Vagina (tissue), 2 donors: ENCODE measurements around the gene SLC5A10. TPM values are rescaled to one million over a fixed set of nuclear protein-coding genes. Genes with fewer than 3 reads are reported as not detected.

Source experiments
- DNase-seq, 2 donors: peaks; one replicate each; pipeline ENCODE4 v3.0.0-alpha.2; 2017; ENCODE audit errors: extremely low spot score in 2 of 2
- H3K27ac ChIP-seq: fragments of 200-600 bp; sonication (generic); one replicate; pipeline ENCODE4 v1.5.1; 2019
- H3K27me3 ChIP-seq: fragments of 200-600 bp; sonication (generic); one replicate; pipeline ENCODE4 v1.5.1; 2019
- H3K36me3 ChIP-seq, 2 donors: fragments of 200-600 bp; sonication (generic); one replicate each; pipeline ENCODE4 v1.5.1; 2017 to 2019
- H3K4me1 ChIP-seq: fragments of 200-600 bp; sonication (generic); one replicate; pipeline ENCODE4 v1.5.1; 2019
- H3K4me3 ChIP-seq, 2 donors: fragments of 200-600 bp; sonication (generic); 1 replicate in 1 of 2; 2 replicates in 1 of 2; pipeline ENCODE4 v1.5.1; 2016 to 2019
- H3K9me3 ChIP-seq: fragments of 200-600 bp; sonication (generic); one replicate; pipeline ENCODE4 v1.5.1; 2019
- POLR2A ChIP-seq, 2 donors: fragments of 450-650 bp; IDR thresholded peaks; one replicate each; pipeline ENCODE4 v1.6.1; 2017; ENCODE audit warnings: antibody characterized with exemption in 2 of 2, mild to moderate bottlenecking in 2 of 2, moderate library complexity in 2 of 2
- POLR2AphosphoS5 ChIP-seq, 2 donors: sonication (generic); formaldehyde crosslinking; IDR thresholded peaks; one replicate each; pipeline ENCODE4 v1.9.0; 2017; ENCODE audit warnings: antibody characterized with exemption in 2 of 2, mild to moderate bottlenecking in 2 of 2, low read depth in 1 of 2; ENCODE audit not compliant: insufficient read depth in 1 of 2
- intact Hi-C: fragments of 100-400 bp; cut with DNase I; formaldehyde crosslinking; loops from one replicate; pipeline ENCODE4 v1.15.1; 2023
- total RNA-seq: library from RNA; depleted of rRNA; stranded (reverse); fragments of >200 nt; gene quantifications from one replicate; pipeline ENCODE4 v1.2.3, GENCODE V29; 2016
- TF ChIP-seq, protein P1 (sequence below), 3 experiments: fragments of 450-650 bp in 2 of 3; fragments of 200-600 bp in 1 of 3; sonication (generic) in 1 of 3; IDR thresholded peaks; one replicate each; pipeline ENCODE4 v1.5.1; 2017 to 2019; ENCODE audit warnings: antibody characterized with exemption in 3 of 3, mild to moderate bottlenecking in 2 of 3, moderate library complexity in 2 of 3

The SLC5A10 gene
- total RNA-seq, 1 donor from 2014 or later: not detected

GRCh38 chr17:18964018-18964351, 12.0 kb downstream of the SLC5A10 start:
- Histone ChIP-seq H3K27me3 (no peaks in the 10 kb centered on the region), H3K27ac (no peak overlapping the region), H3K4me1 (peaks cover 16% of the 10 kb centered on the region), H3K36me3 (no peaks in the 10 kb centered on the region), H3K4me3 (no peak overlapping the region), H3K9me3 (no peaks in the 10 kb centered on the region)
- DNase-seq: no peak
- TF ChIP-seq POLR2AphosphoS5 (IDR thresholded peaks at IDR 0.05; ENCODE audit: insufficient read depth in 1 of 2, low read depth in 1 of 2) (no peak), POLR2A (IDR thresholded peaks at IDR 0.05) (no peak)
- TF ChIP-seq, protein P1, sequence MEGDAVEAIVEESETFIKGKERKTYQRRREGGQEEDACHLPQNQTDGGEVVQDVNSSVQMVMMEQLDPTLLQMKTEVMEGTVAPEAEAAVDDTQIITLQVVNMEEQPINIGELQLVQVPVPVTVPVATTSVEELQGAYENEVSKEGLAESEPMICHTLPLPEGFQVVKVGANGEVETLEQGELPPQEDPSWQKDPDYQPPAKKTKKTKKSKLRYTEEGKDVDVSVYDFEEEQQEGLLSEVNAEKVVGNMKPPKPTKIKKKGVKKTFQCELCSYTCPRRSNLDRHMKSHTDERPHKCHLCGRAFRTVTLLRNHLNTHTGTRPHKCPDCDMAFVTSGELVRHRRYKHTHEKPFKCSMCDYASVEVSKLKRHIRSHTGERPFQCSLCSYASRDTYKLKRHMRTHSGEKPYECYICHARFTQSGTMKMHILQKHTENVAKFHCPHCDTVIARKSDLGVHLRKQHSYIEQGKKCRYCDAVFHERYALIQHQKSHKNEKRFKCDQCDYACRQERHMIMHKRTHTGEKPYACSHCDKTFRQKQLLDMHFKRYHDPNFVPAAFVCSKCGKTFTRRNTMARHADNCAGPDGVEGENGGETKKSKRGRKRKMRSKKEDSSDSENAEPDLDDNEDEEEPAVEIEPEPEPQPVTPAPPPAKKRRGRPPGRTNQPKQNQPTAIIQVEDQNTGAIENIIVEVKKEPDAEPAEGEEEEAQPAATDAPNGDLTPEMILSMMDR (IDR thresholded peaks at IDR 0.05): no peak
- intact Hi-C loops: no loop called here

DNA sequence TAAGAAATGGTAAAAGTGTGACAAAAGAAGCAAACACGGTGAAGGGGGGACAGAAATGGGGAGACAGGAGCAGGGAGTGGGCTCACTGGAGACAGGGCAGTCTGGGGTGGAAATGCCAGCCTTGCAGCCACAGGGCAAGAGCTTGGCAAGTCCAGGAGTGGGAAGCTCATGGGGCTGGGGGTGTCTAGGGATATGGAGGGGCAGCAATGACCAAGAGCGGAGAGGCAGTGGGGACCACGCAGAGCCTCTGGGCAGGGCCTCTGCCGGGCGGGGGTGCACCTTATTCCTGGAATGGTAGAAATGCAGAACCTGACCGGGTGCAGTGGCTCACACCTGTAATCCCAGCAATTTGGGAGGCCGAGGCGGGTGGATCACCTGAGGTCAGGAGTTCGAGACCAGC, 12.6 kb downstream of the SLC5A10 start:
- intact Hi-C loops: no loop called here
- H3K9me3 ChIP-seq: no peaks in the 10 kb centered on the region

GRCh38 chr17:18965530-18966236, 13.7 kb downstream of the SLC5A10 start:
- intact Hi-C loops: no loop called here
- no peak for DNase-seq
- no peak overlapping the region for H3K27ac ChIP-seq
- H3K4me1 ChIP-seq: peaks cover 22% of the 10 kb centered on the region
- peaks cover 0 to 5% of the 10 kb centered on the region in 2 donors for H3K36me3 ChIP-seq
- no peaks in the 10 kb centered on the region for H3K27me3 ChIP-seq
- H3K4me3 ChIP-seq: no peak overlapping the region
- H3K9me3 ChIP-seq: no peaks in the 10 kb centered on the region
- TF ChIP-seq POLR2A (IDR thresholded peaks at IDR 0.05) (no peak), POLR2AphosphoS5 (IDR thresholded peaks at IDR 0.05; ENCODE audit: insufficient read depth in 1 of 2, low read depth in 1 of 2) (no peak)
- TF ChIP-seq, protein P1 (IDR thresholded peaks at IDR 0.05): no peak

More for the DNA sequence above, 12.6 kb downstream of the SLC5A10 start:
- TF ChIP-seq POLR2A (IDR thresholded peaks at IDR 0.05) (no peak), POLR2AphosphoS5 (IDR thresholded peaks at IDR 0.05; ENCODE audit: insufficient read depth in 1 of 2, low read depth in 1 of 2) (no peak)
- TF ChIP-seq, protein P1 (IDR thresholded peaks at IDR 0.05): no peak
- no peak overlapping the region for H3K27ac ChIP-seq
- no peak for DNase-seq
- H3K27me3 ChIP-seq: no peaks in the 10 kb centered on the region
- no peak overlapping the region for H3K4me3 ChIP-seq
- peaks cover 22% of the 10 kb centered on the region for H3K4me1 ChIP-seq
- H3K36me3 ChIP-seq: no peaks in the 10 kb centered on the region

DNA sequence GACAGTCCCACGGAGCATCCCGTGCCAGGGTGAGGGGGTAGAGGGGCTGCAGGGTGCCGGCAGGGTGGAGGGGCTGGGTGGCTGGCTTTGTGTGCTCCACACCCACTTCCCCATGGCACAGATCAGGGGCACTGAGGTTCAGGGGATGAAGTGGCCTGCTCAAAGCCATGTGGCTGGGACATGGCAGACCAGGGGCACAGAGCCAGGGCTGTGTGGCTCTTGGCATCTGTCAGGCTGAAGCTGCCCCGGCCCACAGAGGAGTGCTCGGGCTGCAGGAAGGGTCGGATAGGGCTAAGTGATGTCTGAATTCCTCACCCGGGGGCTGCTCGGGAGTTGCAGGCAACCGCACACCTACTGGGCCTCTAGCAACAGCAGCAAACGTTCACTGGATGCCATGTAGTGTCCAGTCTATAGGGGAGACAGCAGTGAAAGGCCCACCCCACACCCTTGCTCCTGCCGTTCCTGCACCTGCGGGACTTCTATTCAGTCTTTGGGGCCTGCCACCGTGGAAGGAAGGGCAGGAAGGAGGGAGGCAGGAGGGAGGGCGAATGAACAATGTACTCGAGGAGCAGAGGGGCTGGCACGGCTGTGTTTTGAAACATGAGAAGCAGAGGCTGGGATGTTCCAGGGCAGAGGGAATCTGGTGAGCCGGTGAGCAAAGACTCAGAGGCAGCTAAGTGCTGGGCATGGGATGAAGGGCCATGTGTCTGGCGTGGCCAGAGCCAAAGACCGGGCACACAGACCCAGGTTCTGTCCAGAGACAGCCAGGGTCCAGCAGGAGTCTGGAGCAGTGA, 15.1 kb downstream of the SLC5A10 start:
- Histone ChIP-seq H3K9me3 (no peaks in the 10 kb centered on the region), H3K27ac (no peak overlapping the region), H3K27me3 (no peaks in the 10 kb centered on the region), H3K4me1 (peaks cover 22% of the 10 kb centered on the region), H3K36me3 (peaks cover 0 to 15% of the 10 kb centered on the region in 2 donors), H3K4me3 (no peak overlapping the region)
- intact Hi-C loops: no loop called here
- TF ChIP-seq POLR2AphosphoS5 (IDR thresholded peaks at IDR 0.05; ENCODE audit: insufficient read depth in 1 of 2, low read depth in 1 of 2) (no peak), POLR2A (IDR thresholded peaks at IDR 0.05) (no peak)
- TF ChIP-seq, protein P1 (IDR thresholded peaks at IDR 0.05): no peak
- no peak for DNase-seq

DNA sequence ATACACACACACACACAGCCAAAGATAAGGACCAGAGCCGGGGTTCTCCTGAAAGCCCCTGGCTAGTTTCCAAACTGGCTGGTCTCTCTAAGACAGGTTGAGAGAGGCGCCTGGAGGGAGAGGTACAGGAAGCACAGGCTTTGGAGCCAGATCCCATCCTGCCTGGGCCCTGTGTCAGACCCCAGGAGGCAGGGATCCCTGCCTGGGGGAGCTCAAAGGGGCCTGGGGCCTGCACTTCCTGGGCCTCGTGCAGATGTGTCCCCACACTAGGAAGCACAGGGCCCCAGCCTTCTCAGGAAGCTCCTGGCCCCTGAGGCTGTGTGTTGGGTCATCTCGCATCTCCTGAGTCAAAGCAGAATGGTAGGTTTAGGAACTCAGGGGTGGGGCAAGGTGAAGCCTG, 16.0 kb downstream of the SLC5A10 start:
- H3K27ac ChIP-seq: peak overlapping the region; percentile 44
- no peak for DNase-seq
- intact Hi-C loops: no loop called here
- H3K4me1 ChIP-seq: peaks cover 22% of the 10 kb centered on the region
- no peak overlapping the region for H3K4me3 ChIP-seq
- no peak for TF ChIP-seq POLR2AphosphoS5 (IDR thresholded peaks at IDR 0.05; ENCODE audit: insufficient read depth in 1 of 2, low read depth in 1 of 2)
- no peaks in the 10 kb centered on the region for H3K27me3 ChIP-seq
- H3K36me3 ChIP-seq: peaks cover 0 to 15% of the 10 kb centered on the region in 2 donors
- H3K9me3 ChIP-seq: no peaks in the 10 kb centered on the region
